Thyroid gland (tissue), 4 donors: Measurements from ENCODE around the gene MTCL1.

Experiments used
- CTCF ChIP-seq, 6 experiments: fragments of 200-600 bp in 3 of 6; fragments of 450-650 bp in 3 of 6; sonication (generic) in 3 of 6; IDR thresholded peaks; one replicate each; pipeline ENCODE4 v1.5.1; 2016 to 2019; ENCODE audit warnings: antibody characterized with exemption in 6 of 6, mild to moderate bottlenecking in 2 of 6, inconsistent platforms in 1 of 6, moderate library complexity in 1 of 6
- POLR2A ChIP-seq, 2 donors: fragments of 450-650 bp; IDR thresholded peaks; one replicate each; pipeline ENCODE4 v1.6.1; 2017; ENCODE audit warnings: antibody characterized with exemption in 2 of 2, mild to moderate bottlenecking in 2 of 2, moderate library complexity in 1 of 2

- TF ChIP-seq CTCF (IDR thresholded peaks at IDR 0.05) (no peak), POLR2A (IDR thresholded peaks at IDR 0.05) (no peak)
Measured at GRCh38 chr18:8788503-8789429, 83.4 kb downstream of the MTCL1 start.
